Prostate gland (tissue), 2 donors: ENCODE data around the gene EIF3B.

Experiments used
- POLR2A ChIP-seq: fragments of 450-650 bp; IDR thresholded peaks from one replicate; pipeline ENCODE4 v1.6.1; 2016; ENCODE audit warnings: antibody characterized with exemption, mild to moderate bottlenecking
- POLR2AphosphoS5 ChIP-seq: sonication (generic); formaldehyde crosslinking; IDR thresholded peaks from one replicate; pipeline ENCODE4 v1.6.1; 2017; ENCODE audit warnings: antibody characterized with exemption
- TF ChIP-seq, protein P1 (sequence below), 4 experiments: fragments of 200-600 bp in 2 of 4; fragments of 450-650 bp in 2 of 4; sonication (generic) in 2 of 4; IDR thresholded peaks; 1 replicate in 3 of 4; 2 replicates in 1 of 4; pipeline ENCODE4 v1.5.1; 2016 to 2019; ENCODE audit warnings: antibody characterized with exemption in 4 of 4, mild to moderate bottlenecking in 2 of 4, moderate library complexity in 2 of 4

DNA sequence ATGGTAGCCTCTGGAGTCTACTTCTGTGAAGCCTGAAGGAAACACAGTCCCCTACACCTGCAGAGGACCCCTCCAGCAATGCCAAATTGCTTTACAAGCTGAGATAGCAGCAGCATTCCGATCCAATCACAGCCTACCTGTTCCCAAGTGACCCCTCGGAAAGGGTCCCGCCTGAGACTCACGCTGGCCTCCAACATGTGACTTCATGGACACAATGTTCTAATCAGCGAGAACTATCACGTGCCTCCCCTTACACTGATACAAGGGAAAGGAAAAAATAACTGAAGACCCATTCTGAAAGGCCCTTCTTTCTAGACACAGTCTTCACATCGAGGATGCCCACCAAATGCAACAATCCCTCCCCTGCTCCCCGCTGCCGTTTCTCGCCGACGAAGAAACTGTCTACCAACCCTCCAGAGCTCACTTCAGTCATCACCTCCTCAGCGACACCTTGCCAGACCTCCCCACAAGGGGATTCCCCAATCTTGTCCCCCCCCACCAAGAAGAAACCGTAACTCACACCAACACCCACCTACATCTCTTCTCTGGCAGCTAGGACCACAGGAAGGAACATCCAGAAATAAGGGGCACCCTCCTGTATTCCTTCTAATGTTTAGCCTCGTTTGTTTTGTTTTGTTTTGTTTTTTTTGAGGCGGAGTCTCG, 42.2 kb upstream of the EIF3B start:
- no peak for TF ChIP-seq POLR2A
- TF ChIP-seq, protein P1, sequence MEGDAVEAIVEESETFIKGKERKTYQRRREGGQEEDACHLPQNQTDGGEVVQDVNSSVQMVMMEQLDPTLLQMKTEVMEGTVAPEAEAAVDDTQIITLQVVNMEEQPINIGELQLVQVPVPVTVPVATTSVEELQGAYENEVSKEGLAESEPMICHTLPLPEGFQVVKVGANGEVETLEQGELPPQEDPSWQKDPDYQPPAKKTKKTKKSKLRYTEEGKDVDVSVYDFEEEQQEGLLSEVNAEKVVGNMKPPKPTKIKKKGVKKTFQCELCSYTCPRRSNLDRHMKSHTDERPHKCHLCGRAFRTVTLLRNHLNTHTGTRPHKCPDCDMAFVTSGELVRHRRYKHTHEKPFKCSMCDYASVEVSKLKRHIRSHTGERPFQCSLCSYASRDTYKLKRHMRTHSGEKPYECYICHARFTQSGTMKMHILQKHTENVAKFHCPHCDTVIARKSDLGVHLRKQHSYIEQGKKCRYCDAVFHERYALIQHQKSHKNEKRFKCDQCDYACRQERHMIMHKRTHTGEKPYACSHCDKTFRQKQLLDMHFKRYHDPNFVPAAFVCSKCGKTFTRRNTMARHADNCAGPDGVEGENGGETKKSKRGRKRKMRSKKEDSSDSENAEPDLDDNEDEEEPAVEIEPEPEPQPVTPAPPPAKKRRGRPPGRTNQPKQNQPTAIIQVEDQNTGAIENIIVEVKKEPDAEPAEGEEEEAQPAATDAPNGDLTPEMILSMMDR (IDR thresholded peaks at IDR 0.05): no peak
- no peak for TF ChIP-seq POLR2AphosphoS5
